UCSD-AML1 (cell line): Measurements from ENCODE around the gene CD81.
A peak's percentile ranks its signal among the peaks of the same experiment; 100 is the strongest.
"Not testable (repeated sequence)": the region's sequence is repeated elsewhere in the genome, so short reads cannot be mapped to it uniquely, and the experiment has no call there.

ENCODE experiments used
- DNase-seq: peaks from one replicate; lab custom pipeline; 2025; ENCODE audit not compliant: unreplicated experiment; lab: John Stamatoyannopoulos, UW

CD81 gene

GRCh38 chr11:2376751-2377451, at the start of gene CD81:
Gene CD81, plus strand, starts transcription at chr11:2377310. Its CDS starts 240 bp downstream, at chr11:2377550.
- peak; percentile 54 for DNase-seq

- no peak for DNase-seq
Measured at GRCh38 chr11:2328021-2328420, 49.1 kb upstream of the CD81 start.

- no peak for DNase-seq
Measured at GRCh38 chr11:2328656-2329354, 48.3 kb upstream of the CD81 start.

GRCh38 chr11:2329551-2329950, 47.6 kb upstream of the CD81 start:
- no peak for DNase-seq

GRCh38 chr11:2330696-2331095, 46.4 kb upstream of the CD81 start:
- no peak for DNase-seq

GRCh38 chr11:2331404-2331803, 45.7 kb upstream of the CD81 start:
- DNase-seq: no peak

GRCh38 chr11:2332569-2332968, 44.5 kb upstream of the CD81 start:
- DNase-seq: not testable (repeated sequence)

GRCh38 chr11:2333486-2334205, 43.5 kb upstream of the CD81 start:
- DNase-seq: not testable (repeated sequence)

GRCh38 chr11:2335286-2335685, 41.8 kb upstream of the CD81 start:
- not testable (repeated sequence) for DNase-seq

GRCh38 chr11:2338760-2339159, 38.4 kb upstream of the CD81 start:
- DNase-seq: not testable (repeated sequence)

- no peak for DNase-seq
Measured at GRCh38 chr11:2342557-2342956, 34.6 kb upstream of the CD81 start.

GRCh38 chr11:2342981-2343380, 34.1 kb upstream of the CD81 start:
- DNase-seq: no peak

GRCh38 chr11:2343502-2343901, 33.6 kb upstream of the CD81 start:
- no peak for DNase-seq

GRCh38 chr11:2345050-2345449, 32.1 kb upstream of the CD81 start:
- DNase-seq: no peak

GRCh38 chr11:2346014-2346413, 31.1 kb upstream of the CD81 start:
- DNase-seq: no peak

- DNase-seq: no peak
Measured at GRCh38 chr11:2346586-2347307, 30.4 kb upstream of the CD81 start.

GRCh38 chr11:2347308-2347830, 29.7 kb upstream of the CD81 start:
- no peak for DNase-seq

GRCh38 chr11:2348986-2349385, 28.1 kb upstream of the CD81 start:
- no peak for DNase-seq

GRCh38 chr11:2351701-2352100, 25.4 kb upstream of the CD81 start:
- DNase-seq: no peak

GRCh38 chr11:2352420-2352819, 24.7 kb upstream of the CD81 start:
- no peak for DNase-seq

GRCh38 chr11:2355000-2355644, 22.0 kb upstream of the CD81 start:
- no peak for DNase-seq
